Osteocyte (in vitro differentiated cells): ENCODE results near the gene LYPD3. TPM values are rescaled to one million over a fixed set of nuclear protein-coding genes. Genes with fewer than 3 reads are reported as not detected.

Experiments
- DNase-seq: peaks from one replicate; pipeline ENCODE4 v3.0.0; 2021; ENCODE audit warnings: mixed read lengths; ENCODE audit not compliant: unreplicated experiment; ENCODE audit errors: extremely low spot score
- H3K27ac Mint-ChIP-seq: one replicate; pipeline ENCODE4 v1.8.0; 2021; ENCODE audit warnings: mild to moderate bottlenecking, mixed read lengths; ENCODE audit not compliant: unreplicated experiment
- H3K27me3 Mint-ChIP-seq: one replicate; pipeline ENCODE4 v1.8.0; 2021; ENCODE audit warnings: mixed read lengths; ENCODE audit not compliant: unreplicated experiment
- H3K36me3 Mint-ChIP-seq: one replicate; pipeline ENCODE4 v1.8.0; 2021; ENCODE audit warnings: mixed read lengths; ENCODE audit not compliant: unreplicated experiment
- H3K4me1 Mint-ChIP-seq: one replicate; pipeline ENCODE4 v1.8.0; 2021; ENCODE audit warnings: mixed read lengths; ENCODE audit not compliant: unreplicated experiment
- H3K4me3 Mint-ChIP-seq: one replicate; pipeline ENCODE4 v1.8.0; 2021; ENCODE audit warnings: mild to moderate bottlenecking, moderate library complexity, mixed read lengths; ENCODE audit not compliant: unreplicated experiment
- H3K9me3 Mint-ChIP-seq: one replicate; pipeline ENCODE4 v1.8.0; 2021; ENCODE audit warnings: mixed read lengths; ENCODE audit not compliant: unreplicated experiment
- total RNA-seq: library from RNA; stranded (reverse); gene quantifications from 2 replicates; pipeline ENCODE4 v1.2.1, GENCODE V29; 2021
- TF ChIP-seq, protein P1 (sequence below): fragments of 200-600 bp; sonication (generic); IDR thresholded peaks from 2 replicates; pipeline ENCODE4 v1.5.0; 2021; ENCODE audit warnings: antibody characterized with exemption, mild to moderate bottlenecking, moderate library complexity

Gene LYPD3
- total RNA-seq, 1 donor from 2014 or later = 0.27 TPM

DNA sequence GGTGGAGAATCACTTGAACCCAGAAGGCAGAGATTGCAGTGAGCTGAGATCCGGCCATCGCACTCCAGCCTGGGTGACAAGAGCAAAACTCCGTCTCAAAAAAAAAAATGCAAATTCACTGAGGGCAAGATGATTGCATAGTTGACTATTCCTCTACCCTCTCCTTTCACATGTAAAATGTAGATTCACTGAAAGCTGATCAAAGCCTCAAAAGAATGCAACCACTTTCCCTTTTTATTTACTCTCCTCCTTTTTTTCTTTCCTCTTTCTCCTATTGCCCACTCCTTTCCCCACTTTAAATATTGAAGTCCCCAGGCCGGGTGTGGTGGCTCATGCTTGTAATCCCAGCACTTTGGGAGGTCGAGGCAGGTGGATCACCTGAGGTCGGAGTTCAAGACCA lies 44.5 kb downstream of the LYPD3 start:
- H3K27me3 Mint-ChIP-seq = peaks cover 23% of the 10 kb centered on the region
- TF ChIP-seq, protein P1, sequence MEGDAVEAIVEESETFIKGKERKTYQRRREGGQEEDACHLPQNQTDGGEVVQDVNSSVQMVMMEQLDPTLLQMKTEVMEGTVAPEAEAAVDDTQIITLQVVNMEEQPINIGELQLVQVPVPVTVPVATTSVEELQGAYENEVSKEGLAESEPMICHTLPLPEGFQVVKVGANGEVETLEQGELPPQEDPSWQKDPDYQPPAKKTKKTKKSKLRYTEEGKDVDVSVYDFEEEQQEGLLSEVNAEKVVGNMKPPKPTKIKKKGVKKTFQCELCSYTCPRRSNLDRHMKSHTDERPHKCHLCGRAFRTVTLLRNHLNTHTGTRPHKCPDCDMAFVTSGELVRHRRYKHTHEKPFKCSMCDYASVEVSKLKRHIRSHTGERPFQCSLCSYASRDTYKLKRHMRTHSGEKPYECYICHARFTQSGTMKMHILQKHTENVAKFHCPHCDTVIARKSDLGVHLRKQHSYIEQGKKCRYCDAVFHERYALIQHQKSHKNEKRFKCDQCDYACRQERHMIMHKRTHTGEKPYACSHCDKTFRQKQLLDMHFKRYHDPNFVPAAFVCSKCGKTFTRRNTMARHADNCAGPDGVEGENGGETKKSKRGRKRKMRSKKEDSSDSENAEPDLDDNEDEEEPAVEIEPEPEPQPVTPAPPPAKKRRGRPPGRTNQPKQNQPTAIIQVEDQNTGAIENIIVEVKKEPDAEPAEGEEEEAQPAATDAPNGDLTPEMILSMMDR = no peak
- H3K4me1 Mint-ChIP-seq = no peaks in the 10 kb centered on the region
- no peak for DNase-seq
- H3K9me3 Mint-ChIP-seq = no peaks in the 10 kb centered on the region
- H3K4me3 Mint-ChIP-seq = no peak overlapping the region
- H3K27ac Mint-ChIP-seq = no peak overlapping the region
- no peaks in the 10 kb centered on the region for H3K36me3 Mint-ChIP-seq

DNA sequence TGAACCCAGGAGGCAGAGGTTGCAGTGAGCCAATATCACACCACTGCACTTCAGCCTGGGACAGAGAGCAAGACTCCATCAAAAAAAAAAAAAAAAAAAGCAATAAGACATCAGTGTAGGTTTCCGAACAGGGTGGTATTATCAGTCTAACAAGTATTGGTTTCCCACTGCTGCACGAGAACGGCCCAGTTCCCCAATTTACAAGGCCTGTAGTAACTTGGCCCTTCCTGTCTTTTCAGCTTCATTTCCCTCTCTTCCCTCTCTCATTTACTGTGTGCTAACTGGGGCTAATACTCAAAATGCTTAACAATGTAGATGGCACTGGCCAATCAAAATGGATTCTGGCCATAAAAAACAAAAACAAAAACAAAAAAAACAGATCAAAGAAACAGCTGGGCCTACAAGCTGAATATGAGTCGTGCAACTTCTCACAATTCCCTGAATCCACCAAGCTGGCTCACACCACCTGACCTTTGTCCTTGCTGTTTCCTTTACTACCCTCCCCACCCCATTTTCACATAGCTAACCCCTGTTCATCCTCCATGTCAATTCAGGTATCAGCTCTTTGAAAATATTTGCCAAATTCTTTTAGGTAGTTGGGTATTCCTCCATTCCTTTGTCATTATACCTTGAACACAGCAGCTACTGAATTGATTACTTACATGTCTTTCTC lies 48.3 kb downstream of the LYPD3 start:
- DNase-seq = no peak
- Mint-ChIP-seq H3K4me1 (no peaks in the 10 kb centered on the region), H3K4me3 (no peak overlapping the region), H3K9me3 (no peaks in the 10 kb centered on the region), H3K36me3 (no peaks in the 10 kb centered on the region), H3K27ac (no peak overlapping the region), H3K27me3 (peaks cover 8% of the 10 kb centered on the region)
- TF ChIP-seq, protein P1 = no peak

DNA sequence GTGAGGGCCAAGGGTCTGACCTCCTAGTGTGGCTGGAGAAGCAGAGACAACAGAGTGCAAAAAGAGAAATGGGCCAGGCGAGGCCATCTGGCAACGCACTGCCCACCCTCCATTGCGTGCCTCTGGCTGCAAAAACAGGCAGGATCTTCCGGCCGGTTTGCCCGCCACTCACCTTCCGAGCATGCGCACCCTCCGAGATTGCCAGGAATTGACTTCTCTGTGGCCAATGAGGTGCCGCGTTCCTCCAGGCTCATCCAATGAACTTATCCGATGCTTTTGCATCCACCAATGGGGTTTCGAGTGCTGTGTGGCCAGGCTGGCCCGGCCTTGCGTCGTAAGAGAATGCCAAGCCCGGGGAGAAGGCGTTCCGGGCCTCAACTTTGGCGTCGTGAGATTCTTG lies 50.9 kb downstream of the LYPD3 start, which contains the start of gene TEX101:
Gene TEX101 (plus strand): TSS at position 337 of the 400 bp plus-strand sequence. CDS start 1,030 bp downstream, outside the sequence.
- no peak within 1 kb of the TSS for H3K4me3 Mint-ChIP-seq
- TF ChIP-seq, protein P1 = no peak
- no peaks in the 10 kb centered on the region for H3K27me3 Mint-ChIP-seq
- no peak within 1 kb of the TSS for H3K27ac Mint-ChIP-seq
- H3K36me3 Mint-ChIP-seq = no peaks in the 10 kb centered on the region
- DNase-seq = no peak
- no peaks in the 10 kb centered on the region for H3K4me1 Mint-ChIP-seq
- H3K9me3 Mint-ChIP-seq = no peaks in the 10 kb centered on the region

DNA sequence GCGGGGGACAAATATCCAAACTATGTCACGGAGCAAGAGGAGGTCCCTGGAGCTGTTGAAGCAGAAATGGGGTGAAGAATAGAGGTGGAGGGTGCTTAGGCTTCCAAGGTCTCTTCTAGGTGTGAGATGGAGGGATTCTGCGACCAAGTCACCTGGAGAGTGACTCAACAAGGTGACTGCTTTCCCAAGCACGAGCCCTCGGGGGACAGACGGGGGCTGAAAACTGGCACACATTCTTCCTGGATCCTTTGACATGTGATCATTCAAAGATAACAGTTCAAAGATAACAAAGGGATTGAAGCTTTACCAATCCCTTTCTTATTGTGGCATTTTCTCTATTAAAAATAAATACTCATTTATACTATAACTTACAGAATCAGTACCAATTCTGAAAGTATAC lies 53.0 kb downstream of the LYPD3 start:
- Mint-ChIP-seq H3K36me3 (no peaks in the 10 kb centered on the region), H3K9me3 (no peaks in the 10 kb centered on the region), H3K27me3 (no peaks in the 10 kb centered on the region), H3K4me3 (no peak overlapping the region), H3K4me1 (no peaks in the 10 kb centered on the region), H3K27ac (no peak overlapping the region)
- TF ChIP-seq, protein P1 = no peak
- DNase-seq = peak; percentile 42

Other genes with a start within 250 kb of the LYPD3 start
- gene PSG9, start 196.1 kb downstream of the LYPD3 start, total RNA-seq = not detected in 2 replicates
- gene CD177, start 111.9 kb downstream of the LYPD3 start, total RNA-seq = not detected in 2 replicates
- not detected in 2 replicates for gene TEX101, start 50.7 kb downstream of the LYPD3 start, total RNA-seq
- 6.7 and 8.5 TPM in 2 replicates for gene PHLDB3, start 39.1 kb upstream of the LYPD3 start, total RNA-seq
- 41.8 and 42.3 TPM in 2 replicates for gene ETHE1, start 61.6 kb upstream of the LYPD3 start, total RNA-seq
- 6.5 and 6.9 TPM in 2 replicates for gene ZNF575, start 67.6 kb upstream of the LYPD3 start, total RNA-seq
- 37.1 and 43.2 TPM in 2 replicates for gene XRCC1, start 109.9 kb upstream of the LYPD3 start, total RNA-seq
- gene PINLYP, start 110.2 kb upstream of the LYPD3 start, total RNA-seq = 0.91 and 1.2 TPM in 2 replicates
- 40.9 and 45.9 TPM in 2 replicates for gene IRGQ, start 130.5 kb upstream of the LYPD3 start, total RNA-seq
- gene ZNF576, start 131.0 kb upstream of the LYPD3 start, total RNA-seq = 13.2 and 16.2 TPM in 2 replicates
- gene SRRM5, start 146.5 kb upstream of the LYPD3 start, total RNA-seq = 0.24 and 0.35 TPM in 2 replicates
- gene ZNF428, start 154.0 kb upstream of the LYPD3 start, total RNA-seq = 64.0 and 74.1 TPM in 2 replicates
- gene CADM4, start 174.2 kb upstream of the LYPD3 start, total RNA-seq = 8.8 and 9.0 TPM in 2 replicates
- 21.0 and 23.3 TPM in 2 replicates for gene PLAUR, start 204.6 kb upstream of the LYPD3 start, total RNA-seq